Stomach (tissue), 4 donors: Measurements from ENCODE around the gene RXFP2.

ENCODE experiments used
- CTCF ChIP-seq, 7 experiments: fragments of 450-650 bp in 4 of 7; fragments of 200-600 bp in 3 of 7; sonication (generic) in 3 of 7; IDR thresholded peaks; one replicate each; pipeline ENCODE4 v1.5.1; 2016 to 2019; ENCODE audit warnings: antibody characterized with exemption in 7 of 7, control low read depth in 2 of 7, mild to moderate bottlenecking in 1 of 7
- POLR2AphosphoS5 ChIP-seq, 3 donors: sonication (generic); formaldehyde crosslinking; IDR thresholded peaks; one replicate each; pipeline ENCODE4 v1.6.1; 2016; ENCODE audit warnings: antibody characterized with exemption in 3 of 3

GRCh38 chr13:31827707-31828106 lies 88.4 kb downstream of the RXFP2 start:
- TF ChIP-seq CTCF (IDR thresholded peaks at IDR 0.05) (no peak), POLR2AphosphoS5 (IDR thresholded peaks at IDR 0.05) (no peak)
